Ramos (cell line): ENCODE data around the gene ZNF407.

Source experiments
- in situ Hi-C: fragments of 300-500 bp; cut with MboI; formaldehyde crosslinking; loops from one replicate; pipeline ENCODE4 v1.14.3; 2022; ENCODE audit warnings: low sequenced_read_pairs; ENCODE audit not compliant: unreplicated experiment

The ZNF407 gene

DNA sequence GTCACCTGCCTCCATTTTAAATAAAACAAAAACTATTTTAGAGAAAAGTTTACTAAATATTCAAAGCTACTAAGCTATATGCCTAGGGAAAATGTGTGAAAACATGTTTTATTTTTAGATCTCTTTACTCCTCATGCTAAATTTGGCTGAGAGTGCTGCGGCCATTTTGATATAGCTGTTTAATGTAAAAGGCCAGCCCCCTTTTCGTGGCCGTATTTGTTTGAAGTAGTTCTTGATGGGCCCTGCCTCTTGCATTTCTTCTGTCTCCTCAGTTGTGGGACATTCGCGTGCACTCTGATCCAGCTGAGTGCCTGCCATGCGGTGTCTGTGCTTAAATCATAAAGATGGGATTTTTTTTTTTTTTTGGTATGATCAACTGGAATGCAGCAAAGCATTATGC, 64.0 kb downstream of the ZNF407 start:
- in situ Hi-C loops, result no loop called here

GRCh38 chr18:74662622-74663021, 65.0 kb downstream of the ZNF407 start:
- in situ Hi-C loops, result no loop called here

GRCh38 chr18:74665346-74665745, 67.7 kb downstream of the ZNF407 start:
- in situ Hi-C loops, result no loop called here

DNA sequence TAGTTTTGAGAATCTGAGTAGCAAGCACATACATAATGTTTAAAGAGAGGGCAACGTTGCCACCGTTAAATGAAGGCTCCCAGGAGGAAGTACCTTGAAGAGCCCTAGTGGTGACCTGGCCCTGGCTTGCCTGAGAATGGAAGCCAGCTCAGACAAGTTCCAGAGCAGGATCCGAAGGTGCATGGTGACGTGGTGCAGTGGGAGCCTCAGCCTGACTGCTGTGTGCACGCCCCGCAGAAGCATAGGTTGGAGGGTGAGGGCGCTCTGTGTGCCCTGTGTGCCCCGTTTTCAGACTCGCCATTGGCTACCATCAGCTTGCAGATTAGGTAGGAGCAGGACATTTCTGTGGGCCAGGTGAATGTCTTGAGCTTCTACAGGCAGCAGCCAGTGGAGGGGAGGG, 68.2 kb downstream of the ZNF407 start:
- in situ Hi-C loops, result no loop called here

- in situ Hi-C loops, result no loop called here
Measured at GRCh38 chr18:74669136-74669798, 71.6 kb downstream of the ZNF407 start.

GRCh38 chr18:74672371-74672770, 74.7 kb downstream of the ZNF407 start:
- in situ Hi-C loops, result no loop called here

GRCh38 chr18:74674487-74674886, 76.8 kb downstream of the ZNF407 start:
- in situ Hi-C loops, result no loop called here

- in situ Hi-C loops, result no loop called here
Measured at GRCh38 chr18:74679006-74679678, 81.5 kb downstream of the ZNF407 start.

DNA sequence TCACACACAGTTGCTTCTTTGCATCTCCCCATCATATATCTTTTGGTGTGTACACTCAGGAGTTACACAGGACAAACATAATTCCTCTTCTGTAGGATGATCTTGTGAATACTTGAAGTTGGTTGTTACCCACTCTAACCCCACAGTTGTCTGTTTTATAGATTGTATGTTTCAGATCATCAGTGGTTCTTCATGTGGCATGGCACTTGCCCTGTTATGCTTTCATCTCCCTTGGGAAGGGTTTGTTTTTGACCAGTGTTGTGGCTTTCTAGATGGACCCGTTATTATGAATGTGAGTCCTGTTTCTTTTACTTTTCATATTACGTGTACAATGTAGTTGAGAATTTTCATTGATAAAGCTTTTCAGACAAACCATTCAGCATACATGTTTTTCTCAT, 82.0 kb downstream of the ZNF407 start:
- in situ Hi-C loops, result no loop called here

DNA sequence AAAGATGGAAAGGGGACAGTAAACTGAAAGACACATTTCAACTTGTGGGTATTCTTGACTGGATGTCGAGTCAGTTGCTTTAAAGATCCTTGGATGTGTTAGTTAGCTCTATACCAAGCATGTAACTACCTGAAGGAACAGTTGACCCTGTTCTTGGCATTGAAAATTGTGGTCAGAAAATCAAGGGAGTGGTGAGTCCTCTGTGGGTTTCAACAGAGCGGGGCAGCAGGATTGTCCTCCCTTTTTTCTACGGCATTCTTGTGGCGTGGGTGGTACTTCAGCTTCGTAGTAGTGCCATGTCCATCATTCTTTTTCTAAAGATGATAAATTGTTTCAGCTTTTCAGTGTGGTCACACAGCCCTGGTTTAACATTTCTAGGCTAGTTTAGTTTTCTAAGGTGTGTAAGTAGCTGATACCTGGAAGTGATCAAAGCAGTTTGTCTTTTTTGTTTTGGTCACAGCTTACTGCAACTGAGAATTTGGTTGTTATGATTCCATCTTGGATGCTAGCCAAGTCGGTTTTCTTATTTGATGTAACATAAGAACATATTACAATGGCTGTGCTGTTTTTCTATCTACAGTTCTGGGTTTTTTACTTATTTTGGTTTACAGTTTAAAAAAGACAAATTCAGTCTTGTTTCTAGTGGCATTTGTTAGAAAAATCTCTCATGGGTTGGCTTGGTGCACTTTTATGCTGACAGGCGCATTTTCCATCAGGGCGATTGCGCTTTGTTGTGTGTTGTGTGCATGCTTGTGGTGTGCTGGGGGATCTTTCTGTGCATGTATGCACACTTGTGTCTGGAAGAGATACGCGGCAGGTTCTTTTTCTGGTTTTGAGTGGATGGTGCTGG, 84.7 kb downstream of the ZNF407 start:
- in situ Hi-C loops, result no loop called here

DNA sequence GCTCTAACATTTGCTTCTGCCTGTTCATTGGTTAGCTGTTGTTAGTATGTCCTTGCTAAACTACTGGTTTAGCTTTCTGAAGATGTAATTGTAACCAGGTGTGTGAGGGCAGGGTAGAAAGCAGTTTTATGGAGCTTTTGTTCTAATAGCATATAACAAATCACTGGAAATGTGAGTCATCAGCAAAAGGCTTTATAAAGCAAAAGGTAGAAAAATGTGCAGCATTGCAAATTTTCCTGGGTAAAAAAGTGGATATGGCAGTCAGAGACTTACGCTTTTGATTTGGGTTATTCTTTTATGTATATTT, 85.3 kb downstream of the ZNF407 start:
- in situ Hi-C loops, result no loop called here

GRCh38 chr18:74683573-74683972, 85.9 kb downstream of the ZNF407 start:
- in situ Hi-C loops, result no loop called here

DNA sequence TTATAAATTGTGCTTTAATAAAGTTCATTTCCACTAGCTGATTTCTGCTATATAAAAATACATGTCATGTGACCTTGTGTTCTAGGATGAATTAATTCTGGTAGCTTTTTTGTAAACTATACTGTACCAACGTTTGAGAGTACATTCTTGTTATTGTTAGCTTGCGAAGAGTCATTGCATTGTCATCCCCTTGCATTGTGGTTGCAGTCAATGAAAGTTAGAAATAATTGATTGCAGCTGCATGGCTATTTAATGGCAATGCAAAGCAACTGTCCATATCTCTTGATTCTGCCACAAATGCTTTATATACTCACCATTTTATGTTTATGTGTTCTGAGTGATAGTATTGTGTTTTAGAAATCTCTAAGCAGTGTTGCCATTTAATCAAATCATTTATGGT, 91.6 kb downstream of the ZNF407 start:
- in situ Hi-C loops, result no loop called here

DNA sequence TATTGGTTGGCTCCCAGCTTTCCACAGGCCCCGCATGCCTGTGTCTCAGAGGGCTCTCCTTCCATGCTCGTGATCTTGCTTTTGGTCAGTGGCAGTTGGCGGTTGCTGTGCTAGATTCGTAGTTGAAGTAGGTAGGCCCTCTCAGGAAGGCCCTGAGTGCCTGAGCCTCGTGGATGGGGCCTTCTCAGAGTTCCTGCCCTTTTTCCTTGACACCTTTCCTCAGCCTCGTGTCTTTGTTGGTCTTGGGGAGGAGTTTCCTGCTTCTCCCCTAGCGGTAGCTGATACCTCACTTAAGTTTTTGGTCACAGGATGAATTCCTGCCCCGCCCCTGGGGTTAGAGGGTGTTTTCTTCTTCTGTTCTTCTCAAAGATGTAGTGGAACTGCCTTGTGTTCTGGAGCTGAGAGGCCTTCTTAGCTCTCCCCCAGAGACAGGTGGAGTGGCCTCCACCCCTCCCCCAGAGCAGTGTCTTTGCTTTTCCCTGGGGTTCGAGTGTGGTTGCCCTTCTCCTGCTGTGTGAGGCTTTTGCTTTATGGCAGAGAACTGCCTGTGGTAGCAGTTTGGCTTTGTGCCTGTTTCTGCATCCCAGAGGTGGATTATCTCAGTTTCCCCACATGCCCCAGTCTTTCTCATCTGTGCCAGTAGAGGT, 94.8 kb downstream of the ZNF407 start:
- in situ Hi-C loops, result no loop called here

- in situ Hi-C loops, result no loop called here
Measured at GRCh38 chr18:74694436-74694835, 96.8 kb downstream of the ZNF407 start.

DNA sequence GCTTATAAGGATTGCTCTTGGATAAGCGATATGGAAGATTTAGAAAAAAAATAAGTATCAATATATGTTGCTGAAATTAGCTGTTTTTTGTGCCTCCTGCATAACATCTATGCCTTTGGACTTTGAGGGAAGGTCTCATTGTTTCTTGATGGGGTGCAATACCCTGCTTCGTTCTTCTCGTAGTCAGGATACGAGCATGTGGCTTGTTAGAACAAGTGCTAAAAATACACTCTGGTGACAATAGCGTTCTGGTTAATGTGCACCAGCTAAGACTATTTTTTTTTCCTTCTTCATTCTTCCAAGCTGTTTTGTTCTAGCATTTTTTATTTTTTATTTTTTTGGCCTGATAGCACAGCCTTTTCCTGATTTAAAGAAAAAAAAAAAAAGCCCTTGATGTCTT, 97.5 kb downstream of the ZNF407 start:
- in situ Hi-C loops, result no loop called here

- in situ Hi-C loops, result no loop called here
Measured at GRCh38 chr18:74698881-74699280, 101.2 kb downstream of the ZNF407 start.

DNA sequence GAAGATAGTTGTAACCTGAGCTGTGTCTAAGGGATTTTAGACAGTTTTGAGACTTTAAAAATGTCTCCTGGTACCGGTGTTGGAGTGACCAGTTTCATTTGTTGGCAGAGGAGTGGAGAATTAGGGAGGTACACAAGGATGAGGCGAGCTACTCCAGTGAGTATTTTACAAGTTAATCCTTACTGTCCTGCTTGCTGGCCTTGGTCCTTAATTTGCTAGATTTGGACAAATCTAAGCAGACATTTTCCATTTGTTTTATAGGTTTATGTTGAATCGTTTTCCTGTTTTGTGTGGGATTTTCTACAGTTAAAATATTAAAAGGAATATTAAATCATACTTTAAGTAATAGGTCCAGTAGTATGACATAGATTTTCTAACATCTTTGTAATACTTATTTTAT, 101.8 kb downstream of the ZNF407 start:
- in situ Hi-C loops, result no loop called here

DNA sequence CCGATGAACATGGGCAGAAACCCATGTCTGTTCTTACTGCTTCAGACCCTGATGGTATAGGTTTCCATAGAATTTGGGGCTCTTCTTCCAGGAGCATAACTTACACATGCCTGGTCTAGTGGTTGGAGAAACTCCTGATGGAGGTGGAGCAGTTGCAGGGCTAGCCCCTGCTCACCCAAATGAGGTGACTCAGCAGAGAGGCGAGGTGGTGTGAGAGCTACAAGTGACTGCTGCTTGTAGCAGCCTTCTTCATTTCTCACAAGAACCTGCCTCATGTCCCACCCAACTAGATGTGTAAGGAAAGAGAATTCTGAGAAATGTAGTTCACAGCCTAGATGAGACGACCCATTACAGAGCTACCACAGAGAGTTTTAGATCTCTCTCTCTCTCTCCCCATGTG, 105.3 kb downstream of the ZNF407 start:
- in situ Hi-C loops, result no loop called here

DNA sequence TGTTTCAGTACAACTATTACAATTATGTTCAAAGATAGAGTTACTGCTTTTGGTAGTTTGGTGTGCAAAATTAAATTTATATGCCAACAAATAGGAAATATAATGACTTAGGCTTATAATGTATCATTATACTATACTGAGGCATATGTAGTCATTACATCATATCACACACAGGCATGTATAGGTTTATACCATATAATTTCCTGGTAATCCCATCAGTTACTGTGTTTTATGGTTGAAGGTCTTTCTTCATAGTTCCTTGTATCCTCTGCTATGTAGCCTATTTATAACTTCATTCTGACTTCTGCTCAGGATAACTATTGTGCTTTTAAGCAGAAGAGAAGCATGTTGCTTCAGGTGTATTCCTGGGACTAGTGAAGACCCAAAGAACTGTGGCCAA, 110.5 kb downstream of the ZNF407 start:
- in situ Hi-C loops, result no loop called here

GRCh38 chr18:74709452-74709851, 111.8 kb downstream of the ZNF407 start:
- in situ Hi-C loops, result no loop called here
